UCSD-AML1 (cell line): Measurements from ENCODE around the gene OSBPL6.

Source experiments
- DNase-seq: peaks from one replicate; lab custom pipeline; 2025; ENCODE audit not compliant: unreplicated experiment; lab: John Stamatoyannopoulos, UW

Gene OSBPL6

DNA sequence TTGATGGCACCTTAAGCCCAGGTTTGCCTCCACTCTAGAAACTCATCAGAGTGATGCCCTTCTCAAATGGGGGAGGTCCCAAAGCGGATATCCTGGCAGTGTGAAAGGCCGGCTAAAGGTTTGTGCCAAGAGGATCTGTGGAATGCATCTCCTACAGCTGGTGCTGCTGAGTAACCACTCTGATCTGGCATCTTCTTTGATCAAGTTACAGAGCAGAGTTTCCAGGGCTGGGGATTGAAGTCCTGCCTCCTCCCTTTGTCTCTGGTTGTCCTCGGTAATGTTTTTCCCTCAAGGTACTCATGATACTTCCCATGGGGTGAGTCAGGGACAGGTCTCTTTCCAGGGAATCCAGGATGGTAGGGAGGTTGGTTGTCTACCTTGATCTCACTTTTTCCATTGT, 232.1 kb downstream of the OSBPL6 start:
- DNase-seq = no peak

GRCh38 chr2:178427458-178427857, 233.1 kb downstream of the OSBPL6 start:
- DNase-seq = no peak

DNA sequence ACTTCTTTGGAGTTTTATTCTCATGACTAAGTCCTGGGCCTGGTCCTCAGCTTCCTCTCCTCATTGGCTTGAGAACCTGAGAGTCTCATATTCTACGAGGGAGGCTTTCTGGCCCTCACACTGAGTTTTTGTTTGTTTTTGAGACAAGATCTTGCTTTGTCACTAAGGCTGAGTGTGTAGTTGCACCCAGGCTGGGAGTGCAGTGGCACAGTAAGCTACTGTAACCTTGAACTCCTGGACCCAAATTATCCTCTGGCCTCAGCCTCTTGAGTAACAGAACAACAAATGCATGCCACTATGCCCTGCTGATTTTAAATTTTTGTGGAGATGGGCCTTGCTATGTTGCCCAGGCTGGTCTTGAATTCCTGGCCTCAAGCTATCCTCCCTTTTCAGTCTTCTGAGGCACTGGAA, 234.1 kb downstream of the OSBPL6 start:
- DNase-seq = no peak

DNA sequence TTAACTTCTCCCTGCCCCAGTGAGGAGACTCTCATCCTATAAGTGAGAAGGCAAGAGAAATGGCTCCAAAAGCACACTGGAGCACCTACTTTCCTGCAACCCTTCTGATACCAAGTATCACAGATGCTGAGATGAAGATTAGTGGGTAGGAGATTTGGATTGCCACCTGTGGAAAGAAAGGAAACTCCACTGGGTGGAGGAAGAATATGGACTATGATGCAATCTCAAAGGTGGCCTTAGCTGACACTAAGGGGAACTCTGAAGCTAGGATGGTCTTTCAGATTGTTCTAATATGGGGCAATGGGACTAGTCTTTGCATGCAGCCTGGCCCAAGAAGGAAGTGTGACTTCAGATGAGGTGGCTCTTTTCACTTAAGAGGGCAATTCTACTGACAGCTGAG, 235.0 kb downstream of the OSBPL6 start:
- no peak for DNase-seq

DNA sequence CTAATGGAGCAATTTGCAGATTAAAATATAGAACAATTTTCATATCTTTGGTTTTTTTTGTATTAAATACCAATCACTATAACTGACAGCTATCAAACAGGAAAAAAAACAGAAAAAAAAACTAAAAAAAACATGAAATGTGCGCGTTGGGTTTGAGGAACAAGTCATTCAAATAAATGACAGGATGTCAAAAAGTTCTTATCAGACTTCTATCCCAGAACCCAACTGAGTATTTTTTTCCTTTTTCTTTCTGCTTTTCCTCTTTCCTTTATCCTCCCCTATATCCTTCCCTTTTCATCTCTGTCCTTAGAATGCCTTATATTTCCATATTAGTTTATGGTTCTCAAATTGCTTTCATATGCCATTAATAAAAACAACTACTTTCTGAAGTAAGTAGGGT, 242.3 kb downstream of the OSBPL6 start:
- no peak for DNase-seq

DNA sequence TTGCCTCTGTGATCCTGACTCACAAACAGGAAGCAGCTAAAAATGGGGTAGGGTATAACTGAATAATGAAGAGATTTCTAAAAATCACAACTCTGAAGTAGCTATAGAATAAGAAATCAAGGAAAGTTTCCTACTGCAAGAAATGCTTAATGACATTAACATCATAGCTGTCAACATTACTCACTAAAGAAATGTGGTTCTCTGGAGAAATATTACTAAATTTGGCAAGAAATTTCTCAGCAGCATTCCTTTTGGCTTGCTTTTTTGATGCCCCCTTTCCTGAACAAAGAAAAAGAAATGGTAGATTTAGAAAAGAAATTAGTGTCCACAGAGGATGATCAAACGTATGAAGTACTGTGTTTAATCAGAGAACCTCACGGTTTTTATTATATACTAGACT, 247.1 kb downstream of the OSBPL6 start:
- DNase-seq = no peak

DNA sequence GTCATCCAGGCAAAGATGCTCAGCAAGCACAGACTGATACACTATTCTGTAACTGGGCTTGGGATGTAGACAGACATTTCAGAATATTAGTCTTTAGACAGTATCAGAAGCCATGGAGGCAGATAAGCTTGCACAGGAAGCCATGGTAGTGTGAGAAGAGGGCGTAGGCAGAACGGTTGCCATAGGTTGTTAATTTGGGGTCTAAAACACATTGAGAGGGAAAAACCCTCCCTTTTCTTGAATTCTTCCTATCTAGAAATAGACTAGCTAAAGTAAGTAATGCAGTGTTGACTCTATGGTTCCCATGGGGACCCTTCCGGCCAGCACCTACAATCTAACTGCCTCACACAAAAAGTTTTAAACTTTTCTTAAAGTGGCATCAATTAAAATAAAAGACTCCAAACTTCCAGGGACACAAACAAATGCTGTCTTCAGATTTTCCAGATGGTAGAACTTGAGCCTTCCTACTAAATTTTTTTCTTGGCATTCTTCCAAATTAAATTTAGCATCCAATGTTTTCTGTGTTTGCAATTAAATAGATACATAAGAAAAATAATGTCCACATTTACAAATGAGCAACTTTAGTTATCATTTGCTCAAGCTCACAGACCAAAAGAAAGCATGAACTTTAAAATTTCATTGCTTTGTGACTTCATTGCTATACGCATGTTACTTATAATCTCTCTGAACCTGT, 254.8 kb downstream of the OSBPL6 start:
- DNase-seq = no peak

- no peak for DNase-seq
These were observed 255.6 kb downstream of the OSBPL6 start for GRCh38 chr2:178449700-178450523.

DNA sequence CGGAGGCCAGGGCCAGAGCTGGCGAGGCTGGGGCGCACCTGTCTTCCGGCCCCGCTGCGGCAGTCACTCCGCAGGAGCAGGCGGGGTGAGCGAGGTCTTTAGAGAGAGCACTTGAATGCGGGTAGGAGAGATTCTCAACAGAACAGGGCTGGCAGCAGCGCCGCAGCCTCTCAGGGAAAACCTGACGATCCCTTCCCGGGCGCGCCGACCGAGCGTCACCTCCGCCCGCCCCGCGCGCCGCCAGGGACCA, 256.1 kb downstream of the OSBPL6 start:
- no peak for DNase-seq

DNA sequence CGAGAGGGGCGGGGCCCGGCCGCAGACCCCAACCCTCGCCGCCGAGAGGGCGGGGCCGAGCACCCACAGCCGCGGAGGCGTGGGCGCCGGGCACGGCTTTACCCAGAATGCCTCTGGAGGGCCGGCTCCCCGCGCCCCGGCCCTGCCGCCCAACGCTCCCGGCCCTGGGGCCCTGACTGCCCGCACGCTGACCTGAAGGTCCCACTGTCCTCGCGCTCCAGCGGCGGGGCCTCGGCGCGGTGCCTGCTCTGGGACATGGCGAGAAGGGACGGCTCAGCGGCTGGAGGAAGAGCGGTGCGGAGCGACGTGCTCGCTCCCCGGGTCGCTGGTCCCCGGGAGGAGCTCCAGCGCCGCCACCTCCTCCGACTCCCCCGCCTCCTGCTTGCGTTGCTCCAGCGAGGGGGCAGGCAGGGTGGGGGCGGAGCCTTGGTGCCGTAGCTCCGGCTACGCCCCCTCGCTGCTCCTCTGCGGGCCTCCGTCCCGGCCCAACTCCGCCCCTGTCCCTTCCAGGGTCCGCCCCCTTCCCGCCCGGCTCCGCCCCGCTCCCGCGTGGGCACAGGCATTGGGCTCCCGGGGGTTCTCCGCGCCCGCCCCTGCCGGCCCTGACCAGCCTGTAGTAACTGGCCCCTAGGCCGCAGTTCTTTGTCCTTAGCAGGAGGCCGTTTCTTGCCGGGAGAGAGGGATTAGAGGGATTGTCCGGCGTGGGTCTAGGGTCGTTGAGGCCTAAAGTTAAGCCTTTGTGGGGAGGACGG, 256.6 kb downstream of the OSBPL6 start, which contains the start of the genes PJVK and PRKRA:
TSS of gene PJVK (plus strand) at position 605 of the 752 bp plus-strand sequence. CDS start 2,032 bp downstream, outside the sequence.
TSS of gene PRKRA (minus strand) at position 402 of the 752 bp plus-strand sequence. CDS start at position 257, 145 bp downstream.
- DNase-seq = peak; percentile 98

DNA sequence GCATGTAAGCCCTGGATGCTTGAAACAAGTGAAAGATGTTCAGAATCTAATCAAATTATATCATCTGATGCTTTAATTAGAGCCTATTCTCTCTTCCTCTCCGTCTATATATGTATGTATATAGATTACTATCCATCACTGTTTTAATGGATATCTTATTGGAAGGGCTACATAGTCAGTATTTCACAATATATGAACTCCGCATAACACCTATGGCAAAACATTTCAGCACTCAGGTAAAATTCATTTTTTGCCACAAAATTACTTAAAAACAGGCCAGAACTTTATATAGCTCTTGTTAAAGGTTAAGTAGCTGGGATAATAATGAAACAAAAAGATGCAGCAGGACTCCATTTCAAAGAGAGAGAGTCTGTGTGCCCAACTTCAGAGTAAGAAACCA, 258.0 kb downstream of the OSBPL6 start:
- DNase-seq = no peak
